Measurements from ENCODE around the gene CCDC85C. TPM values are rescaled to one million over a fixed set of nuclear protein-coding genes. Genes with fewer than 3 reads are reported as not detected.

The CCDC85C gene
- total and polyA plus RNA-seq, 2 of the 8 experiments (the other 6 are each of a cell fraction or from before 2014, with no cell fraction given), result 16.8 to 35.8 TPM

DNA sequence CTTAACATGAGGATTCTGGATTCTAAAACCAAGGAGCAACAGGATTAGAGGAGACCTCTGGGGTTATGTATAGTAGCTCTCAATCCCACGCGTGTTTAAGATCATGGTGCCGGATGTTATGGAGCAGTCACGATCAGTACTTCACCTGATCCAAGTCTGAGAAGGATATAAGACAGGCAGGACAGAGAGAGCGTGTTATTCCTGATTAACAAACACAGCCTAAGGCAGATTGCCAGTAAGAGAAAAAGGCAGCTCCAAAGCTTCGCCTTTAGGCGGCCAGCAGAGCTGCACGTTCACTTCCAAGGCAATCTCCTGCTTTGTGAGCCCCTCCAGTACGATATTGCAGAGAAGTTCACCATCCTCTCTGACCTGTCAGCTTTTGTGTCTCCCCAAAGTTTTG is 128.8 kb downstream of the CCDC85C start:
- Histone ChIP-seq H2BK20ac (ENCODE audit: low read length) (no peak overlapping the region), H3K4me2 (ENCODE audit: insufficient read depth in 1 of 2, low read depth in 2 of 2, low read length in 2 of 2) (no peak overlapping the region), H3K14ac (ENCODE audit: insufficient read length) (no peak overlapping the region), H3K27ac (ENCODE audit: low read depth, low read length) (no peak overlapping the region), H4K5ac (ENCODE audit: insufficient read length, low read depth, low read length) (no peak overlapping the region), H2AK5ac (ENCODE audit: low read depth, low read length) (no peak overlapping the region), H4K91ac (replicated peaks; ENCODE audit: insufficient read length, low read length) (no peak overlapping the region), H3K27me3 (replicated peaks in 1 of 4; ENCODE audit: control insufficient read depth in 3 of 4, extremely low read depth in 1 of 4, insufficient read depth in 3 of 4, low read length in 3 of 4) (no peaks in the 10 kb centered on the region), H3K18ac (ENCODE audit: extremely low read depth, low read length) (no peak overlapping the region), H2BK120ac (replicated peaks; ENCODE audit: low read depth, low read length) (no peak overlapping the region), H3K79me1 (ENCODE audit: low read depth, low read length) (peaks cover 4% of the 10 kb centered on the region; the same call in 1 of the 2 replicates), H2BK12ac (ENCODE audit: low read depth, low read length) (no peak overlapping the region), H3K56ac (replicated peaks; ENCODE audit: insufficient read length, low read depth, low read length) (no peak overlapping the region), H3K4me1 (replicated peaks in 1 of 4; ENCODE audit: control insufficient read depth in 3 of 4, insufficient read depth in 4 of 4, low read length in 3 of 4) (peaks cover 0 to 10% (median 2%) of the 10 kb centered on the region in 4 experiments; a peak in 4 of 7 replicates), H2AFZ (ENCODE audit: low read length) (no peak overlapping the region), H2BK5ac (ENCODE audit: low read depth, low read length) (no peak overlapping the region), H3K4me3 (ENCODE audit: extremely low read depth in 1 of 4, insufficient read depth in 2 of 4, low read depth in 3 of 4, low read length in 4 of 4) (no peak overlapping the region), H3K36me3 (ENCODE audit: control insufficient read depth in 2 of 4, insufficient read depth in 4 of 4, low read length in 3 of 4) (no peaks in the 10 kb centered on the region), H3K9me3 (ENCODE audit: insufficient read depth in 2 of 2, low read depth in 1 of 2, low read length in 1 of 2) (no peaks in the 10 kb centered on the region), H3K4ac (replicated peaks; ENCODE audit: insufficient read length, low read depth, low read length) (no peak overlapping the region), H4K8ac (ENCODE audit: extremely low read depth, insufficient read depth, low read length) (no peak overlapping the region), H4K20me1 (replicated peaks in 1 of 2; ENCODE audit: control insufficient read depth in 1 of 2, insufficient read depth in 2 of 2, low read length in 2 of 2) (peaks cover 2 to 15% of the 10 kb centered on the region in 2 experiments), H3K23ac (ENCODE audit: insufficient read length) (no peak overlapping the region), H3K23me2 (ENCODE audit: low read depth, low read length) (peaks cover 4% of the 10 kb centered on the region), H2BK15ac (ENCODE audit: low read length) (no peak overlapping the region), H3K79me2 (ENCODE audit: control insufficient read depth in 1 of 2, insufficient read depth in 2 of 2, low read length in 2 of 2) (peaks cover 14 to 97% of the 10 kb centered on the region in 2 experiments), H3K9ac (replicated peaks in 1 of 4; ENCODE audit: extremely low read depth in 1 of 4, low read depth in 3 of 4, low read length in 3 of 4) (0 out of 7 replicates have a peak overlapping the region, but pooled peaks of 1 of the 4 experiments have one; percentile 27)
- FAIRE-seq, result no peak
- 80% methylated on average over 9 of the region's 9 CpGs; no CpG with 5 or more reads in 1 of the 2 experiments for WGBS, 2 experiments (ENCODE audit: extremely low coverage in 1 of 2, insufficient coverage in 1 of 2, insufficient read length in 1 of 2, insufficient replicate concordance in 2 of 2, low coverage in 1 of 2, low lambda C conversion rate in 2 of 2, missing lambda C conversion rate in 1 of 2)
- no peak for DNase-seq (ENCODE audit: low read depth in 1 of 2, low spot score in 2 of 2)
- ChIA-PET CTCF (ENCODE audit: partially characterized antibody) (interaction anchor here (0.9 to 2.4 kb wide), 6 partner anchors 13 to 86 kb away, joined by 3 to 19 read pairs (median 3); no protein-coding TSS in a partner anchor), POLR2A (ENCODE audit: partially characterized antibody) (no interaction called here)
- TF ChIP-seq YY1 (IDR thresholded peaks at IDR 0.05; ENCODE audit: low read depth, low read length) (no peak), BRCA1 (IDR thresholded peaks at IDR 0.05; ENCODE audit: low read depth, low read length) (no peak)

Measured in H1 (cell line).